Ishikawa (cell line): Measurements from ENCODE around the gene MRTFB.

ENCODE experiments used
- CEBPB ChIP-seq: IDR thresholded peaks from 2 replicates; pipeline ENCODE4 v1.6.1; 2012
- CREB1 ChIP-seq: IDR thresholded peaks from 2 replicates; pipeline ENCODE4 v1.6.1; 2012; ENCODE audit warnings: low read depth
- EGR1 ChIP-seq: IDR thresholded peaks from 2 replicates; pipeline ENCODE4 v1.6.1; 2012
- EP300 ChIP-seq: IDR thresholded peaks from 2 replicates; pipeline ENCODE4 v1.6.1; 2012; ENCODE audit warnings: borderline replicate concordance
- FOXM1 ChIP-seq: IDR thresholded peaks from 2 replicates; pipeline ENCODE4 v1.6.1; 2012; ENCODE audit warnings: low read depth, borderline replicate concordance
- NFIC ChIP-seq: IDR thresholded peaks from 2 replicates; pipeline ENCODE4 v1.6.1; 2012
- RAD21 ChIP-seq: IDR thresholded peaks from 2 replicates; pipeline ENCODE4 v1.6.1; 2012; ENCODE audit warnings: low read depth
- TAF1 ChIP-seq: IDR thresholded peaks from 2 replicates; pipeline ENCODE4 v1.6.1; 2012; ENCODE audit warnings: low read depth, mild to moderate bottlenecking
- TCF12 ChIP-seq: IDR thresholded peaks from 2 replicates; pipeline ENCODE4 v1.6.1; 2012; ENCODE audit warnings: low read depth
- TEAD4 ChIP-seq: IDR thresholded peaks from 2 replicates; pipeline ENCODE4 v1.6.1; 2012
- USF1 ChIP-seq: IDR thresholded peaks from 2 replicates; pipeline ENCODE4 v1.6.1; 2012
- YY1 ChIP-seq: IDR thresholded peaks from 2 replicates; pipeline ENCODE4 v1.6.1; 2012; ENCODE audit warnings: low read depth
- ZBTB7A ChIP-seq: IDR thresholded peaks from 2 replicates; pipeline ENCODE4 v1.6.1; 2012; ENCODE audit warnings: low read depth
- TF ChIP-seq, protein P1 (sequence below): IDR thresholded peaks from 2 replicates; pipeline ENCODE4 v1.6.1; 2012
- TF ChIP-seq, protein P2 (sequence below): IDR thresholded peaks from 2 replicates; pipeline ENCODE4 v1.6.1; 2012; ENCODE audit warnings: low read depth, mild to moderate bottlenecking

The MRTFB gene

GRCh38 chr16:14150796-14151195 is 79.7 kb downstream of the MRTFB start:
- no peak for TF ChIP-seq NFIC
- TF ChIP-seq TEAD4 = no peak
- no peak for TF ChIP-seq CREB1
- TF ChIP-seq EGR1 = no peak
- TF ChIP-seq TAF1 = no peak
- no peak for TF ChIP-seq FOXM1
- TF ChIP-seq USF1 = no peak
- TF ChIP-seq, protein P1, sequence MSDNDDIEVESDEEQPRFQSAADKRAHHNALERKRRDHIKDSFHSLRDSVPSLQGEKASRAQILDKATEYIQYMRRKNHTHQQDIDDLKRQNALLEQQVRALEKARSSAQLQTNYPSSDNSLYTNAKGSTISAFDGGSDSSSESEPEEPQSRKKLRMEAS = no peak
- TF ChIP-seq TCF12 = no peak
- TF ChIP-seq CEBPB = no peak
- TF ChIP-seq EP300 = no peak
- TF ChIP-seq YY1 = no peak
- no peak for TF ChIP-seq ZBTB7A
- TF ChIP-seq, protein P2, sequence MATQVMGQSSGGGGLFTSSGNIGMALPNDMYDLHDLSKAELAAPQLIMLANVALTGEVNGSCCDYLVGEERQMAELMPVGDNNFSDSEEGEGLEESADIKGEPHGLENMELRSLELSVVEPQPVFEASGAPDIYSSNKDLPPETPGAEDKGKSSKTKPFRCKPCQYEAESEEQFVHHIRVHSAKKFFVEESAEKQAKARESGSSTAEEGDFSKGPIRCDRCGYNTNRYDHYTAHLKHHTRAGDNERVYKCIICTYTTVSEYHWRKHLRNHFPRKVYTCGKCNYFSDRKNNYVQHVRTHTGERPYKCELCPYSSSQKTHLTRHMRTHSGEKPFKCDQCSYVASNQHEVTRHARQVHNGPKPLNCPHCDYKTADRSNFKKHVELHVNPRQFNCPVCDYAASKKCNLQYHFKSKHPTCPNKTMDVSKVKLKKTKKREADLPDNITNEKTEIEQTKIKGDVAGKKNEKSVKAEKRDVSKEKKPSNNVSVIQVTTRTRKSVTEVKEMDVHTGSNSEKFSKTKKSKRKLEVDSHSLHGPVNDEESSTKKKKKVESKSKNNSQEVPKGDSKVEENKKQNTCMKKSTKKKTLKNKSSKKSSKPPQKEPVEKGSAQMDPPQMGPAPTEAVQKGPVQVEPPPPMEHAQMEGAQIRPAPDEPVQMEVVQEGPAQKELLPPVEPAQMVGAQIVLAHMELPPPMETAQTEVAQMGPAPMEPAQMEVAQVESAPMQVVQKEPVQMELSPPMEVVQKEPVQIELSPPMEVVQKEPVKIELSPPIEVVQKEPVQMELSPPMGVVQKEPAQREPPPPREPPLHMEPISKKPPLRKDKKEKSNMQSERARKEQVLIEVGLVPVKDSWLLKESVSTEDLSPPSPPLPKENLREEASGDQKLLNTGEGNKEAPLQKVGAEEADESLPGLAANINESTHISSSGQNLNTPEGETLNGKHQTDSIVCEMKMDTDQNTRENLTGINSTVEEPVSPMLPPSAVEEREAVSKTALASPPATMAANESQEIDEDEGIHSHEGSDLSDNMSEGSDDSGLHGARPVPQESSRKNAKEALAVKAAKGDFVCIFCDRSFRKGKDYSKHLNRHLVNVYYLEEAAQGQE = no peak
- no peak for TF ChIP-seq RAD21

DNA sequence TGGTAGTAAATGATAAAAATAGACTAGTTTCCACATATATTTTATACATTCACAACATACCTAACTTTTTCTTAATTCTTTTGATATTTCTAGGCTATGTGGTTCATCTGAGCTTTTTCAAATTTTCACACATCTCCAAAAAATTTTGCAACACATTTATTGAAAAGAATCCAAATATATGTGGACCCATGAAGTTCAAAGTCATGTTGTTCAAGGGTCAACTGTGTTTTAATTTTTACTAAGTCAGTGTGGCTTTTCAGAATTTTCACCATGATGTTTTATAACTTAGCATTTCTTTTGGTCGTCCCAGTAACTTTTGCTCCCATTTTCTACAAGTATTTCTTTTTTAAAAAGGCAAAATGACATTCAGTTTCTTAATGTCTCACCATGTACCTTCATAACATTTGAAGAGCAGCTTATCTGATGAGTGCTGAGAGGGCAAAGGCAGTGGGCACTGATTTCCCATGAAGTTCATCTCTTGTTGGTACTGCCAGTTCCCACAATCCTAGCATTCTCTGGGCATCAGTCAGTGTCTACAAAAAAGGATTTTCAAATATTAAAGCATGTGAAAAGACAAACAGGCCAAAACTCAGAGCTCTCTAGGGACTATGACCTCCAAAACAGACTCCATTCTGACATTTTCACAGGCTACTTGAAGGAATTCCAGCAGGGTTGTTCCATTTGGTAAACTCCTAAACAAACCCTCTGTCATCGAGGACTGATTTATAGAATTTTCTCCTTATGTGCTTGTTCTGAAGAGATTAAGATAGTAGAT is 80.3 kb downstream of the MRTFB start:
- TF ChIP-seq CEBPB (no peak), YY1 (no peak), RAD21 (no peak), TAF1 (no peak), USF1 (no peak), EP300 (no peak)
- TF ChIP-seq, protein P2 = no peak
- TF ChIP-seq, protein P1 = no peak

- TF ChIP-seq CREB1 = no peak
- no peak for TF ChIP-seq EP300
These were observed 84.6 kb downstream of the MRTFB start for GRCh38 chr16:14155572-14156190.

DNA sequence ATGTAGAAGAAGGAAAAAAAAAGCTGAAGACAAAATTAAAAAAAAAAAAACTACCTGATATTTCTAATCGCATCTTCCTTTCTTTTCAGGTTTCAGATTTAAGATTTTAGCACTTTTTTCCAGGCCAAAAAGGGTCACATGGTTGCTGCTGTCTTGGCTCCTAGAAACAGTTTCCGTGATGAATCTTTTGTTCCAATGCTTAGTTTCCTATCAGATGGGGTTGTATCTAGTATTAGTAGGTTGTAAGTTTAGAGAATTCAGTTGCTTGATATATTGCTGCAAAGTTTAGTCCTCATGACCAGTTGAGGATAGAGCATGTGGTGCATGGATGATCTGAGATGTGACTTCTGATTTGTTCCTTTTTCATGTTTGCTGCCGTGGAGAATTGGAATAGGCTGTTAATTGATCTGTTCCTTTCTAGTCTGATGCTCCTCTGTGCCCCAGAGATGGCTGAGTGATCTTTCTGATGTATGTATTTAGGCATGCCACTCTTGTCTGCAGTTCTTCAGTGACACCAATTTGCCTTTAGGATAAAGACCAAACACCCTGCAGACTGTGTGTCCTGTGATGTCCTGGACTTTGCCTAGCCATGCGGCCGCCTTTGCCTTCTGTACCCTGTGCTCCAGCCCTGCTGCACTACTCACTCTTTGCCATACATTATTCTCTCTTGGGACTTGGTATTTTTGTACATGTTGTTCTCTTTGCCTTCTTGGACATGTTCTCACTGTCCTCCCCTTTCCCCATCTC is 94.0 kb downstream of the MRTFB start:
- TF ChIP-seq CREB1 (no peak), TEAD4 (no peak), FOXM1 (no peak), CEBPB (no peak), EP300 (no peak)

- TF ChIP-seq ZBTB7A = no peak
- peak; percentile 22; the same call in 1 of the 2 replicates for TF ChIP-seq CEBPB
- no peak for TF ChIP-seq TCF12
- no peak for TF ChIP-seq TEAD4
- TF ChIP-seq USF1 = no peak
- no peak for TF ChIP-seq RAD21
- no peak for TF ChIP-seq EGR1
These were observed 97.0 kb downstream of the MRTFB start for GRCh38 chr16:14168146-14168545.
